T-helper 1 cell (primary cell): Measurements from ENCODE around the gene SPATA32.

Experiments
- DNase-seq, 5 donors: peaks; one replicate each; pipeline ENCODE4 v3.0.0-alpha.2; 2012 to 2020

Gene SPATA32

DNA sequence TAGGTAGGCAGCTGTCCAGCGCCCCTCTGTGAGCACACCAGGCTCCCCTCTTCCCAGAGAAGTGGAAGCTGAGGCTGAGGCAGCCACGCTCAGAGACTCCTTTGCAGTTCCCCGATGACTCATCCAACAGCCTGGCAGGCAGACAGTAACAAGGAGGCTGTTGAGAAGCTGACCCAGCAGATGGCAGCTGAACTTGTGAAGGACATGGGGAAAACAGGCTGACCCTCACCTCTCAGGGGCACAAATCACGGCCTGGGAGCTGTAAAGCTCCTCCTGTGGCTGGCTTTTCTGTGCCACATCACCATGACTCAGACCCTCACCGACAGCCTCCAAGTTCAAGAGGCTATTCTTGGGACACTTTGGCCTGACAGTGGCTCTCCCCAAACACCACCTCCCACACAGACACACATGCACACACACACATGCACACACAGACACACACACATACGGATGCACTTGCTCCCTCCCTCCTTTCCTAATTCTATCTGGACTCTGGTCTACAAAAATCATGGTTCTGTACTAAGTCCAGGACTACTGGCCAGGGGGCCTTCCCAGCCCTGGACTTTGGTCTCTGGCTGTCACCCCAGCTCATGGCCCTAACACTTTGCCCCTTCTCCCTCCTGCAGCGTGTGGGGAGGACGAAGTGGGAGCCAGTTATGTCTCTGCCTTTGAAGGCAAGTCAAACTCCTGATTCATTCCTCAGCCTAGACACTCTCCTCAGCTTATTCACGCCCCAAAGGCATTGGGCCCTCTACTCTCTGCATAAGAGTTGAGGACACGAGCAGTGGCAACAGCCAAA lies 31.7 kb upstream of the SPATA32 start:
- peak in 1 of 5 donors; percentile 34 for DNase-seq

DNA sequence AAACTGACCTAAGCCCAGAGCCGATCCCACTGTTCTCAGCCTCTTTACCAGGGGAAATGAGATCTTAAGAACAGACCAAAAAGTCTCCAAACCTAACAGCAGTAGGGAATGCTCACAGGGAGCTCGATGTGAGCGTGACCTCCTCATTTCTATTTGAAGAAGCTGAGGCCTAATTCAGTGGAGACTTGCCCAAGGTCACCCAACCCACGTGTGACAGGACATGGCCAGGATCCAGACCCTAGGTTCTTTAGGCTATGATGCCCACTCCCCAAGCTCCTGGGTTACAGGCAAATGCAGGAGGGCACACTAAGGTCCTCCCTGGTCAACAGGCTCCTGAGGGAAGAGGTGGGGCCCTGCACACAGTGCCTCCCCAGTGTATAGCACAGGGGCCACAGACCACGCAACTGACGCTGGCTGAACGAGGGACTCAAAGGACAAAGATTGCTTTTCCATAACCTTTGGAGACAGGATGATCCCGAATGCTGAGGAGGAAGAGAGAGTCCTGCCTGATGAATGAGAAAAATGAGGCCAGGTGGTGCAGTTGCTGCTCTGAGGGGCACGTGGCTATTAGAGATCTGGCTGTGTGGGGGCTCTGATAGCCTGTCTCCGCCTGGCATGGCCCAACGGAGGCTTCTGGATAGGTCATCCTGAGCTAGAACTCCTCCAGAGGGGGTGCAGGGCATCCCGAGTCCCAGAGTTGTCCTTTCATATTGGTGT lies 31.0 kb upstream of the SPATA32 start:
- DNase-seq: no peak

GRCh38 chr17:45291171-45291805 lies 29.4 kb upstream of the SPATA32 start:
- DNase-seq: no peak

GRCh38 chr17:45290269-45290765 lies 28.4 kb upstream of the SPATA32 start:
- DNase-seq: no peak

- no peak for DNase-seq
Observed at GRCh38 chr17:45289301-45290268, 27.7 kb upstream of the SPATA32 start.

DNA sequence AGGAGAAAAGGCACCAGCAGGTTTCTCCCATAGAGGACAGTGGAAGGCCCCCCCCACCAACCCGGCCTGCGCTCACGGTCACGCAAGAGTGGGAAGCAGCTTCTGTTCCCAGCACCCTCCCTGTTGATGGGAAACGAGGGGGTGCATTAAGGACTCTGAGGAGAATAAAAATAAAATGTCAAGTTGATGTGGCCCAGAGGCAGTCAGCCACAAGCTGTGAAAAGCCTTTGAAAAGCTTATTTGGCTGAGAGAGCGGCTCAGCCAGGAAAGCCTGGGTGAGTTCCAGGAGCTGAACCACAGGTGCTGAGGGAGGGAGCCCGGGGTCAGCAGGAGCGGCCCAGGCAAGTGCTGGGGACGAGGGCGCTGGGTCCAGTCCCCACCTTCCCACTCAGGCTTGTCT lies 26.9 kb upstream of the SPATA32 start:
- DNase-seq: no peak

- DNase-seq: no peak
Observed at GRCh38 chr17:45287526-45288500, 25.9 kb upstream of the SPATA32 start.

- DNase-seq: no peak
Observed at GRCh38 chr17:45286286-45286685, 24.4 kb upstream of the SPATA32 start.

DNA sequence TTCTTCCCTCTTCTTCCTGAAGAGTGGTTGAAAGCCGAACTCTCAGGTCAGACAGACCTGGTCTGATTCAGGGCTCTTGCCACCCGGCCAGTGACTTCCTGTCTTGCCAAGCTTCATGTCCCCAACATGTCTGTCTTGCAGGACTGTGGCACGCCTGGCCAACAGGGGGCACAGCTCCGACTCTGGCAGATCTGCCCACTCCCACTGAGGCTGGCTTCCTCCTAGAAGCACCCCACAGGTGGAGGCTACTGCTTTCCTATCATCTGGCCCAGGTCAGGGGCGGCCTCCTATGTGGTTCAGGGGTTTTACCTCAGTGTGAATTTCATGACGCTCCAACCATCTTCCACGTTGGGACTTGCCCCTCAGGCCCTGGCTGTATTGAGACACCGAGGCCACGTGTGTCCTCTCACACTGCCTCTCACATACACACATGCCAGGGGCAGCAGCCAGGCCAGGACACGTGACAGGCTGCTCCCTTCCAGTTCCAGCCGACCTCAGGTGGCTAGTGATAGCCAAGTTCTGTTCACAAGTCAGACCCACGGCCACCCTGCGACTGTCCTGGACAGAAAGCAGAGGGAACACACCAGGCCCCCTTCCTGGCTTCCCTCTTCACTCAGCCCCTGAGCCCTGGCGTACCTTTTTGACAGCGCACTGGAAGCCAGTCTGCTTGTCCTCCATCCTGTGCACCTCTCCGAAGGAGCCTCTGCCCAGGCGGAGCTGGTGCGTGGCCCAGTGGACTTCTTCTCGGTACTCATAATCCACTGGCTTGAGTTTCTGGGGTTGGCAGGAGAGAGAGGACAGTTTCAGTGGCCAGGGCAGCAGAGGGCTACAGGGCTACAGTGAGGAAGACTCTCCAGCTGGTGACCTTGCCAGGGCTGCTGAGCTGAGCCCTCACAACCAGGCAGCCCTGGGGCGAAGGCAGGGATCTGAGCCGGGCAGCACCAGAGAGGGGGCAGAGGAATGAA lies 22.6 kb upstream of the SPATA32 start:
- peak in 1 of 5 donors; percentile 37 for DNase-seq

GRCh38 chr17:45283711-45284110 lies 21.8 kb upstream of the SPATA32 start:
- DNase-seq: no peak

- no peak for DNase-seq
Observed at GRCh38 chr17:45282683-45283644, 21.1 kb upstream of the SPATA32 start.

DNA sequence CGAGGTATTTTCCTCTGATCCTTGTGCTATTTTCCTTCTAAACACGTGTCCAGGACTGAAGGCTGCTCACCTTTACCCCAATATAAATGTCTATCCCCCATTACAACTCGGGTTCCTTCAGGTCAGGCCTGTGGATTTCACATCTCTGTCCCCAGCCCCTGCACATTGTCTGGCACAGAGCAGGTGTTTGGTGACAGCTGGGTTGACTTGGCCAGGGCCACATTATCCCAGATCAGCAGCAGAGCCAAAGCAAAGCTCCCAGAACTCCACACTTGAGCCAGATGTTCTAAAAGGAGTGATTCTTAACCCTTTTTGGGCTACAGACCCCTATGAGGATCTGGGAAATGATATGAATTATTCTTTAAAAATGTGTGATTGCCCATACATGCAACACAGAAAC lies 18.0 kb upstream of the SPATA32 start:
- no peak for DNase-seq

GRCh38 chr17:45277992-45278391 lies 16.1 kb upstream of the SPATA32 start:
- DNase-seq: no peak

- DNase-seq: peak; percentile 73 to 90 (median 82)
Observed at GRCh38 chr17:45277216-45277849, 15.4 kb upstream of the SPATA32 start.

DNA sequence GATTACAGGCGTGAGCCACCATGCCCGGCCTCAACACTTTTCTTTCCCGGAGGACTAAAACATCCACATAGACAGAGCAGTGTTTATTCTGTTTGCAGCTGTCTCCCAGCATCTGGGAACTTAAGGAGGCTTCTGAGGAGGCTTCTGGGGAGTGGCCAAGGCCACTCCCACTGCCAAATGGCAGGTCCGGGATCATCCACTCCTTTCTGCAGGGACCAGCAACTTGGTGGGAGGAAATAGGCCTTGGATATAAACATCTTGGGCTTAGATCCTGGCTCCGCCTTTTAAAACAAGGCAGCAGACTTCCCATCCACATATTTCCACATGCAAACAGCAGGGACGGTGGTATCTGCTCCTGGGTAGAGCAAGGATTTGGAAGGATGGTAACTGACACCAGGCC lies 14.1 kb upstream of the SPATA32 start:
- no peak for DNase-seq

GRCh38 chr17:45274033-45274432 lies 12.1 kb upstream of the SPATA32 start:
- DNase-seq: no peak

DNA sequence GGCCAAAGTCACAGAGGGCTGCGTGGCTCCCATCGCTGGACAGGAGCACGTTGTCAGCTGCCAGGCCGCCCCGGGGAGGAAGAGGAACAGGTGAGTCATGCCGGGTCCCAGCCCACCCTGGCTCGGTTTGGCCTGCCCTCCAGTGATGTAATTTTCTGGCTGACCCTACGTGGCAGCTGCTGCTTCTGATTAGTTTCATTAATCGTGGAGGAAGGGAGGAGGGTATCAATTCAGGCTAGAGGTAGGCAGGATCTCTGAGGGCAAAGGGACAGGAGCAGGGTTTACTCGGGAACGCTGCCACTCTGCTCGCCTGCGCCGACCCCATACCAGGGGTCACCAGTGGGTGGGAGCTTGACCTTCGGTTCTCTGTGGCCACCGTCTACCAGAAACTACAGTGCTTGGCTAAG lies 11.7 kb upstream of the SPATA32 start:
- DNase-seq: no peak

- DNase-seq: no peak
Observed at GRCh38 chr17:45271603-45272002, 9.7 kb upstream of the SPATA32 start.
